ENCODE measurements around the gene CDH13. TPM values are rescaled to one million over a fixed set of nuclear protein-coding genes. Genes with fewer than 3 reads are reported as not detected.

Gene CDH13
- total RNA-seq, 1 donor from 2014 or later, result 81.1 TPM

DNA sequence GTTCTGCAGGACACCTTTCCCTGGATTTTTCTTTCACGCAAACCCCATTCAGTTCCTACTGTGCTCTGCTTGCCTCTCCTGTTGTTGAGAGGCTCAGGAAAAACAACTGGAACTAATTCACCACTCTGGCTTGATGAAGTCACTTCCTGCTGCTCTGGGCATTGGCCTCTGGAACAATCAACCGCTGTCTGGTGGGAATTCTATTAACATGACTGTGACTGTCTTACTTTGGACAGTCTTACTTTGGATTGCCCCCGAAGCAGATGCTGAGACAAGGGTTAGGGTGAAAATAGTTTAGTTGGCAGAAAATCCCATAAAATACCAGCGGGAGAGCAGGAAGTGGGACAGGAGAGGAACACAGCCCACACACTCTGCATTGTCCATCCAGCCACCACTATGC, 1091.0 kb downstream of the CDH13 start:
- H3K9me3 Mint-ChIP-seq (ENCODE audit: unreplicated experiment), result peaks cover 8% of the 10 kb centered on the region
- H3K27ac Mint-ChIP-seq (ENCODE audit: unreplicated experiment), result no peak overlapping the region
- peaks cover 28% of the 10 kb centered on the region for H3K4me1 Mint-ChIP-seq (ENCODE audit: low read depth, unreplicated experiment)
- TF ChIP-seq CTCF (IDR thresholded peaks at IDR 0.05; ENCODE audit: partially characterized antibody, unreplicated experiment), result no peak
- H3K36me3 Mint-ChIP-seq (ENCODE audit: unreplicated experiment), result no peaks in the 10 kb centered on the region
- H3K4me3 Mint-ChIP-seq (ENCODE audit: unreplicated experiment), result no peak overlapping the region
- no peak for DNase-seq
- H3K27me3 Mint-ChIP-seq (ENCODE audit: unreplicated experiment), result peaks cover 11% of the 10 kb centered on the region

GRCh38 chr16:83720213-83720612, 1093.4 kb downstream of the CDH13 start:
- no peak overlapping the region for H3K27ac Mint-ChIP-seq (ENCODE audit: unreplicated experiment)
- peaks cover 9% of the 10 kb centered on the region for H3K27me3 Mint-ChIP-seq (ENCODE audit: unreplicated experiment)
- H3K36me3 Mint-ChIP-seq (ENCODE audit: unreplicated experiment), result no peaks in the 10 kb centered on the region
- H3K4me1 Mint-ChIP-seq (ENCODE audit: low read depth, unreplicated experiment), result peaks cover 17% of the 10 kb centered on the region
- no peak overlapping the region for H3K4me3 Mint-ChIP-seq (ENCODE audit: unreplicated experiment)
- DNase-seq, result no peak
- TF ChIP-seq CTCF (IDR thresholded peaks at IDR 0.05; ENCODE audit: partially characterized antibody, unreplicated experiment), result no peak
- peaks cover 8% of the 10 kb centered on the region for H3K9me3 Mint-ChIP-seq (ENCODE audit: unreplicated experiment)

DNA sequence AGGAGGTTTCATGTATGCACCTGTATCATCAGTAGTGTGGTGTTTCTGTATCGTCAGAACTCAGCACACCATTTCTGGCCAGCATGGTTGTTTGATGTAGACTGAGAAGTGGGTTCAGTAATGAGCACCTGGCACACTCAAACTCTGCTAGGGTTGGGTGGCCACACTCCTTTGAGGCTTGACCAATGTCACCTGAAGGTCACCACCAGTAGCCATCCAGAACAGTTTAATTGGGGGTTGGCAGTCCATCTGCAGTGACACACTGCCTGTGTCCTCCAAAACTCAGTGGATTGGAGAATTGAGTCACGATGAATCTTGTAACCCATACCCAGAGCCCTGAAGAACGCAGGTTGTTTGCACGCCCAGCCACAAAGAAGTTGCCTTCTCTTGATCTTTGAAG, 1094.2 kb downstream of the CDH13 start:
- TF ChIP-seq CTCF (IDR thresholded peaks at IDR 0.05; ENCODE audit: partially characterized antibody, unreplicated experiment), result no peak
- Mint-ChIP-seq H3K4me3 (ENCODE audit: unreplicated experiment) (no peak overlapping the region), H3K36me3 (ENCODE audit: unreplicated experiment) (no peaks in the 10 kb centered on the region), H3K4me1 (ENCODE audit: low read depth, unreplicated experiment) (peaks cover 10% of the 10 kb centered on the region), H3K9me3 (ENCODE audit: unreplicated experiment) (peaks cover 8% of the 10 kb centered on the region), H3K27me3 (ENCODE audit: unreplicated experiment) (peaks cover 9% of the 10 kb centered on the region), H3K27ac (ENCODE audit: unreplicated experiment) (no peak overlapping the region)
- no peak for DNase-seq

DNA sequence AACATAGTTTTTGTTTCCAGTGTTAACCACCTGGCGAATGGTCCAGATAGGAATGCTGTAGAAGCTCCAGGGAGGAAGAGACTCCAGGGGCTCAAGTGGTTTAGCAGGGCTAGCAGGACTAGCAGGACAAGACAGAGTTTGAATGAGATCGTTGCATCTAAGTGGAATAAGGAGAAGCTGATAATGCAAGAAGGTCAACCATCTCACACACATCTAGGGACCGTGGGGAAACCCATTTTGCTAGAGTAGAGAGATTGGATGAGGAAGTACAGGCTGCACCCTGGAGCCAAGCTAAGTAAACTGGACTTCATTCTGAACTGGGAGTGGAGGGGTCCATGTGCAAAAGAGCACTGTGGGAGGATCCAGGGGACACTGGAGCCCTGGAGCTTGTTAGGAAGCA, 1094.9 kb downstream of the CDH13 start:
- TF ChIP-seq CTCF (IDR thresholded peaks at IDR 0.05; ENCODE audit: partially characterized antibody, unreplicated experiment), result no peak
- no peak for DNase-seq
- Mint-ChIP-seq H3K9me3 (ENCODE audit: unreplicated experiment) (peaks cover 8% of the 10 kb centered on the region), H3K4me3 (ENCODE audit: unreplicated experiment) (no peak overlapping the region), H3K27me3 (ENCODE audit: unreplicated experiment) (peaks cover 12% of the 10 kb centered on the region), H3K36me3 (ENCODE audit: unreplicated experiment) (no peaks in the 10 kb centered on the region), H3K27ac (ENCODE audit: unreplicated experiment) (no peak overlapping the region), H3K4me1 (ENCODE audit: low read depth, unreplicated experiment) (peaks cover 6% of the 10 kb centered on the region)

DNA sequence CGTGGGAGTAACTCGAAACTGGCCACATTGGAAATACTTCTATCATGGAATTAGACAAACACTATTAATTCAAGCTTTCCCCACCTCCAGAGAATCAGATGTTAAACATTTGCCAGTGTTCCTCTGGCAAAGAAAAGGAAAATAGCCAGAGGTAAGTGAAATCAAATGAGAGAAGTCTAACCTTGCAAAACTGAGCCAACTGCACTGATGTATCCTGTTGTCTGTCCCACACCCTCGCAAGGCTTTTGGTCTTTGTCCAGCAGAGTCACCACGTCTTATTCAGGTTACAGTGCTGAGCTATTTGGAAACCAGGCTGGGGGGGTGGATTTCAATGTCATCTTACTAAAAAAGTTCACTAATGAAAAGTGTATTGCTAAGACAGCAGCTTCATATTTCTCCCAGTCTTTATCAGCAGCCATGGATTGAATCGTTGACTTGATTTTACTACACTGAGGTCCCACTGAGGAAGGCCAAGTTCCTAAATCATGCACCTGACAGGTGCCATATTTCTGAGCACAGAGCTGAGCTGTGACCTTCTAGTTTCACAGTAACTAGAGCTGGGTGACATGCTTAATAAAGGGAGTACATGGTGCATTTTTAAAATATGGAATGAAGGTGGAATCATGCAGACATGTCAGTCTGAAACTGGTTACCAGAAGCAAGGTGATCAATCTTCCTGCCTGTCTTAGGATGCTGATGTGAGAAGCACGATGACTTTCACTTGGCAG, 1095.9 kb downstream of the CDH13 start:
- H3K4me1 Mint-ChIP-seq (ENCODE audit: low read depth, unreplicated experiment), result peaks cover 3% of the 10 kb centered on the region
- no peak for DNase-seq
- no peak for TF ChIP-seq CTCF (IDR thresholded peaks at IDR 0.05; ENCODE audit: partially characterized antibody, unreplicated experiment)
- peaks cover 8% of the 10 kb centered on the region for H3K9me3 Mint-ChIP-seq (ENCODE audit: unreplicated experiment)
- H3K27me3 Mint-ChIP-seq (ENCODE audit: unreplicated experiment), result peaks cover 9% of the 10 kb centered on the region
- no peaks in the 10 kb centered on the region for H3K36me3 Mint-ChIP-seq (ENCODE audit: unreplicated experiment)
- no peak overlapping the region for H3K4me3 Mint-ChIP-seq (ENCODE audit: unreplicated experiment)
- no peak overlapping the region for H3K27ac Mint-ChIP-seq (ENCODE audit: unreplicated experiment)
